H1 (cell line): ENCODE measurements around the gene TTR. TPM values are rescaled to one million over a fixed set of nuclear protein-coding genes. Genes with fewer than 3 reads are reported as not detected.

Experiments used
- CHD7 ChIP-seq: fragments of 300-600 bp; sonication (generic); IDR thresholded peaks from 2 replicates; pipeline ENCODE4 v1.7.1; 2012; ENCODE audit warnings: low read length, moderate library complexity, mild to moderate bottlenecking, inconsistent platforms; ENCODE audit not compliant: insufficient replicate concordance
- polyA plus RNA-seq, 7 experiments: library from polyadenylated mRNA; depleted of rRNA in 3 of 7; stranded (reverse) in 5 of 7; unstranded in 2 of 7; fragments of >200 nt in 5 of 7; fragments of 200-250 nt in 2 of 7; gene quantifications; 1 replicate in 5 of 7; 2 replicates in 1 of 7; 4 replicates in 1 of 7; pipeline versions ENCODE4 v1.2.1 to v1.2.3, GENCODE V29; 2011 to 2013; ENCODE audit warnings: missing spikeins in 2 of 7, mixed read lengths in 2 of 7
- total RNA-seq: library from RNA; stranded (reverse); fragmentation: NEBNext Ultra II Directional; extraction: Animal tissue kit (Norgen Biotek cat#: 25700); gene quantifications from 2 replicates; pipeline ENCODE4 v1.2.1, GENCODE V29; 2021

Gene TTR
- total and polyA plus RNA-seq, 2 of the 8 experiments (the other 6 are each of a cell fraction or from before 2014, with no cell fraction given), result not detected

GRCh38 chr18:31566576-31567306 is 24.9 kb upstream of the TTR start (continued):
- TF ChIP-seq CHD7, result no peak
- TF ChIP-seq, all 59 proteins: peak for 0
